ACC112 (cell line): ENCODE measurements around the gene C1QTNF5.

Experiments
- H2AFZ ChIP-seq: fragments of 200-600 bp; sonication (generic); one replicate; pipeline ENCODE4 v1.6.0; 2017; ENCODE audit warnings: antibody characterized with exemption, low read length; ENCODE audit not compliant: unreplicated experiment
- H3K27ac ChIP-seq: fragments of 200-600 bp; sonication (generic); 2 replicates; pipeline ENCODE4 v1.5.1; 2014; ENCODE audit warnings: low read depth, mild to moderate bottlenecking, antibody characterized with exemption, low read length, moderate library complexity
- H3K27me3 ChIP-seq: fragments of 200-600 bp; sonication (generic); 2 replicates; pipeline ENCODE4 v1.6.1; 2014; ENCODE audit warnings: mild to moderate bottlenecking, antibody characterized with exemption, low read length, moderate library complexity, mixed read lengths; ENCODE audit not compliant: insufficient read depth
- H3K36me3 ChIP-seq: fragments of 200-600 bp; sonication (generic); 2 replicates; pipeline ENCODE4 v1.6.1; 2016; ENCODE audit warnings: mild to moderate bottlenecking, antibody characterized with exemption, low read length, moderate library complexity, mixed read lengths; ENCODE audit not compliant: insufficient read depth
- H3K4me1 ChIP-seq: fragments of 200-600 bp; sonication (generic); one replicate; pipeline ENCODE4 v1.6.1; 2016; ENCODE audit warnings: low read length, mixed read lengths; ENCODE audit not compliant: insufficient read depth, unreplicated experiment, control insufficient read depth
- H3K4me3 ChIP-seq: fragments of 200-600 bp; sonication (generic); 2 replicates; pipeline ENCODE4 v1.5.1; 2014; ENCODE audit warnings: mild to moderate bottlenecking, low read depth, low read length
- H3K79me2 ChIP-seq: fragments of 200-600 bp; sonication (generic); one replicate; pipeline ENCODE4 v1.6.0; 2016; ENCODE audit warnings: low read length; ENCODE audit not compliant: control insufficient read depth, unreplicated experiment, insufficient read depth

C1QTNF5 gene

GRCh38 chr11:119378851-119379465 lies 38.3 kb upstream of the C1QTNF5 start:
- Histone ChIP-seq H3K79me2 (no peaks in the 10 kb centered on the region), H3K27me3 (peaks cover 11% of the 10 kb centered on the region; the same call in 1 of the 2 replicates), H3K27ac (no peak overlapping the region), H2AFZ (no peak overlapping the region), H3K4me1 (peaks cover 38% of the 10 kb centered on the region), H3K4me3 (no peak overlapping the region), H3K36me3 (no peaks in the 10 kb centered on the region)

- peaks cover 38% of the 10 kb centered on the region for H3K4me1 ChIP-seq
- H3K27ac ChIP-seq: no peak overlapping the region
- H3K36me3 ChIP-seq: no peaks in the 10 kb centered on the region
- no peak overlapping the region for H3K4me3 ChIP-seq
- no peak overlapping the region for H2AFZ ChIP-seq
- H3K79me2 ChIP-seq: no peaks in the 10 kb centered on the region
- H3K27me3 ChIP-seq: peaks cover 2% of the 10 kb centered on the region; the same call in 1 of the 2 replicates
Measured at GRCh38 chr11:119377961-119378667, 37.4 kb upstream of the C1QTNF5 start.

GRCh38 chr11:119377112-119377901 lies 36.6 kb upstream of the C1QTNF5 start:
- no peak overlapping the region for H3K4me3 ChIP-seq
- no peak overlapping the region for H2AFZ ChIP-seq
- no peaks in the 10 kb centered on the region for H3K36me3 ChIP-seq
- no peak overlapping the region for H3K27ac ChIP-seq
- H3K27me3 ChIP-seq: no peaks in the 10 kb centered on the region
- H3K79me2 ChIP-seq: no peaks in the 10 kb centered on the region
- peaks cover 36% of the 10 kb centered on the region for H3K4me1 ChIP-seq

GRCh38 chr11:119376197-119376847 lies 35.6 kb upstream of the C1QTNF5 start:
- Histone ChIP-seq H3K27ac (peak overlapping the region; percentile 39; the same call in 1 of the 2 replicates), H3K36me3 (no peaks in the 10 kb centered on the region), H2AFZ (no peak overlapping the region), H3K4me3 (no peak overlapping the region), H3K4me1 (peaks cover 33% of the 10 kb centered on the region), H3K79me2 (no peaks in the 10 kb centered on the region), H3K27me3 (no peaks in the 10 kb centered on the region)

- no peaks in the 10 kb centered on the region for H3K27me3 ChIP-seq
- no peaks in the 10 kb centered on the region for H3K36me3 ChIP-seq
- H3K4me3 ChIP-seq: no peak overlapping the region
- H3K27ac ChIP-seq: peak overlapping the region; percentile 39; the same call in 1 of the 2 replicates
- no peaks in the 10 kb centered on the region for H3K79me2 ChIP-seq
- H3K4me1 ChIP-seq: peaks cover 33% of the 10 kb centered on the region
- H2AFZ ChIP-seq: no peak overlapping the region
Measured at GRCh38 chr11:119375337-119376196, 34.9 kb upstream of the C1QTNF5 start.

- Histone ChIP-seq H3K4me3 (no peak overlapping the region), H3K36me3 (no peaks in the 10 kb centered on the region), H2AFZ (no peak overlapping the region), H3K27ac (peak overlapping the region; percentile 14; the same call in 1 of the 2 replicates), H3K4me1 (peaks cover 33% of the 10 kb centered on the region), H3K79me2 (no peaks in the 10 kb centered on the region), H3K27me3 (0 out of 2 replicates have a peak, but pooled peaks cover 3% of the 10 kb centered on the region)
Measured at GRCh38 chr11:119374632-119375336, 34.1 kb upstream of the C1QTNF5 start.

GRCh38 chr11:119373921-119374631 lies 33.4 kb upstream of the C1QTNF5 start:
- Histone ChIP-seq H3K36me3 (no peaks in the 10 kb centered on the region), H3K79me2 (no peaks in the 10 kb centered on the region), H3K27me3 (0 out of 2 replicates have a peak, but pooled peaks cover 3% of the 10 kb centered on the region), H3K4me3 (no peak overlapping the region), H2AFZ (no peak overlapping the region), H3K4me1 (peaks cover 37% of the 10 kb centered on the region), H3K27ac (no peak overlapping the region)

GRCh38 chr11:119373059-119373920 lies 32.6 kb upstream of the C1QTNF5 start:
- H3K27me3 ChIP-seq: 0 out of 2 replicates have a peak, but pooled peaks cover 3% of the 10 kb centered on the region
- no peak overlapping the region for H2AFZ ChIP-seq
- H3K27ac ChIP-seq: no peak overlapping the region
- H3K4me1 ChIP-seq: peaks cover 44% of the 10 kb centered on the region
- H3K79me2 ChIP-seq: no peaks in the 10 kb centered on the region
- no peaks in the 10 kb centered on the region for H3K36me3 ChIP-seq
- no peak overlapping the region for H3K4me3 ChIP-seq
